Activated CD4-positive, CD25-positive, alpha-beta regulatory T cell treated with anti-CD3 and anti-CD28 coated beads, Interleukin-2, amount 50 U/mL, for 72 hours (primary cell): ENCODE measurements around the gene MISP.
A peak's percentile ranks its signal among the peaks of the same experiment; 100 is the strongest.
"Not testable (repeated sequence)": the region's sequence is repeated elsewhere in the genome, so short reads cannot be mapped to it uniquely, and the experiment has no call there.

Experiments used
- DNase-seq: peaks from one replicate; pipeline ENCODE4 v3.0.0; 2021

The MISP gene

DNA sequence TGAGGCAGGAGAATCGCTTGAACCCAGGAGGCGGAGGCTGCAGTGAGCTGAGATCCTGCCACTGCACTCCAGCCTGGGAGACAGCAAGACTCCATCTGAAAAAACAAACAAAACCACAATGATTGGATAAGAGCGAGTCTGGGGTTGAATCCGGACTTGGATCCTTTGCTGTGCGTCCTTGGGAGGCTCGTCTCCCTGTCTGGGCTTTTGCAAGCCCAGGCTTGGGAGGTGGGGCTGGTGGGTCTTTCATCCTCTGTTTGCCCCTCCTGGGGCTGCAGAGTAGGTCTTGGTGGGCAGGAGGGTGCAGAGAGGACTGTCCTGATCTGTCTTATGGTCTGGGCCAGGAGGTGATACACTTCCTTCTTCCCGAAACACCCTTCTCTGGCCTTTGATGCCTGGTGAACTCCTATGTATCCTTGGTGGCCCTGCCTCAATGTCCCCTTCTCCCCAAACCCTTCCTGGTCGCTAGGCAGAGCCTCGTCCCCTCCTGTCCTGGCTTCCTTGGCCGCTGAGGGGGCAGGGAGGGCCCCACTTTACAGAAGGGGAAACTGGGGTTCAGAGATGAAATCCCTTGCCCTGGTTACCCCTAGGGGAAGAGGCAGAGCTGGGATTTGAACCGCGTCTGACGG is 25.3 kb upstream of the MISP start:
- no peak for DNase-seq

DNA sequence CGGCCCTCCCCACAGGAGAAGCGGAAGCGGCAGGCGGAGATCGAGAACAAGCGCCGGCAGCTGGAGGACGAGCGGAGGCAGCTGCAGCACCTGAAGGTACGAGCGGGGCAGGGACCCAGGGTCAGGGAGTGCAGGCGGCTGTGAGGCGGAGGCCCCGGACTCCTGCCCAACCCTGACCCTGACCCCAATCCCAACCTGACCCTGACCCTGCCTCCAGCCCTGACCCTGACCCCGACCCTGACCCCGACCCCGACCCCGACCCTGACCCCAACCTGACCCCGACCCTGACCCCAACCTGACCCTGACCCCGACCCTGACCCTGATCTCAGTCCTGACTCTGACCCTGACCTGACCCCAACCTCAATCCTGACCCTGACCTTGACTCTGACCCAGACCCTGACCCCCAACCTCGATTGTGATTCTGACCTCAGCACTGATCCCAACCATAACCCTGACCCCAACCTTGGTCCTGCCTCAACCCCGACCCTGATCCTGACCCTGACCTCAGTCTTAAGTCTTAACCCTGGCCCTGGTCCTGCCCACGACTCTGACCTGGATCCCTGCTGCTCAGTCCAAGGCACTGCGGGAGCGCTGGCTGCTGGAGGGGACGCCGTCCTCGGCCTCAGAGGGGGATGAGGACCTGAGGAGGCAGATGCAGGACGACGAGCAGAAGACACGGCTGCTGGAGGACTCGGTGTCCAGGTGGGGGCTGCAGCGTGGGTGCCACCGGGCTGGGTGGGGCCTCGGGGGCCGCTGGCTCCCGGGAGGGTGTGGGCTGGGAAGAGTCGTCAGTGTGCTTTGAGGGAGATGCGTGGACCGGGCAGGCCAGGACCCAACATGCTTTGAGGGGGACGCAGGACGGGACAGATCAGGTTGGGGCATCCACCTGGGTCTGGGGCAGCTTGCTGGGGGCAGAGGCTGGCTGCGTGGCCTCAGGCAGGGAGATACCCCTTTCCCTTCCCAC is 23.6 kb upstream of the MISP start:
- no peak for DNase-seq

GRCh38 chr19:728011-728410 is 22.9 kb upstream of the MISP start:
- no peak for DNase-seq

GRCh38 chr19:729564-729963 is 21.3 kb upstream of the MISP start:
- DNase-seq, result not testable (repeated sequence)

GRCh38 chr19:729965-730668 is 20.8 kb upstream of the MISP start:
- DNase-seq, result no peak

DNA sequence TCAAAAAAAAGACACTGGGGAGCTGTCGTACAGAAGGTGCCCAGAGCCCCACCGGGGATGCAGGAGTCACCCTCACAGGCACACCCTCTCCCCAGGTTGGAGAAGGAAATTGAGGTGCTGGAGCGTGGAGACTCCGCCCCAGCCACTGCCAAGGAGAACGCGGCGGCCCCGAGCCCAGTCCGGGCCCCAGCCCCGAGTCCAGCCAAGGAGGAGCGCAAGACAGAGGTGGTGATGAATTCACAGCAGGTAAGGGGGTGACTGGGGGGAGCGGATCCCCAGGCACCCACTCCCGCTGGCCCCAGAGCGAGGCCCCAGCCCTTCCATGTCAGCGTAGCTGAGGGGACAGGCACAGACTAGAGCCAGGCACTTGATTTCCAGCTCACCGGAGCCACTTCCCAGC is 19.9 kb upstream of the MISP start:
- no peak for DNase-seq

- no peak for DNase-seq
Observed at GRCh38 chr19:732148-733069, 18.5 kb upstream of the MISP start.

DNA sequence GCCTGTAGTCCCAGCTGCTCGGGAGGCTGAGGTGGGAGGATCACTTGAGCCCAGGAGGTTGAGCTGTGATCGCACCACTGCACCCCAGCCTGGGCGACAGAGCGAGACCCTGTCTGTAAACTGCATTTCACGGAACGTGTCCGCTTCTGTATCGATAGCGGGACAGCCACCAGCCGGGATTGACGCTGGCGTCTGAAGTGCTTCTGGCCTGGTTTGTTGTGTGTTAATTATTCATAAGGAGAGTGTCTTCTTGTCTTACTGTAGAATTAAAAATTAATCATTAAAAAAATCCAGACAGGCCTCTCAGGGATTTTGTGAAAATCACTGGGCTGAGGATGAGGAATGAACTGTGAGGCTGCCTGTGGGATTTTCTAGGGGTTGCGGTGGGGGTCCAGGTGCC is 16.2 kb upstream of the MISP start:
- no peak for DNase-seq

DNA sequence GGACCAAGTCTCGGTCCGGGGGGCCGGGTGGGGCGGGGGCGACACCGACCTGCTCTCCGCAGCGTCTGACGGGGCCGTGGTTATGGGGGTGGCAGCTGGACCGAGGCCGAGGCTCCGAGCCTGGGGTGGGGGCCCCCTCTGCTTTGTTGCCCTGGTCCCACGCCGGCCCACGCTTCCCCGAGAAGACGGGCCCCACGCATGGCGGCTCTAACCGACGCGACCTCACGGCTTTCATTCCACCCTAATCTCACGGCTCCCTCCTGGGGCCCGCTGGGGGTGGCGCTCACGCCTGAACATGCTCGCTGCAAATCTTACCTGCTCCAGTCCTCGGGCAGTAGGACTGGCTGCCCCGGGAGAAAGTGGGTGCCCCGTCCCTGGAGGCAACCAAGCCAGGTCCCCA is 14.8 kb upstream of the MISP start:
- DNase-seq, result no peak

- peak; percentile 57 for DNase-seq
Observed at GRCh38 chr19:737591-738093, 13.3 kb upstream of the MISP start.

DNA sequence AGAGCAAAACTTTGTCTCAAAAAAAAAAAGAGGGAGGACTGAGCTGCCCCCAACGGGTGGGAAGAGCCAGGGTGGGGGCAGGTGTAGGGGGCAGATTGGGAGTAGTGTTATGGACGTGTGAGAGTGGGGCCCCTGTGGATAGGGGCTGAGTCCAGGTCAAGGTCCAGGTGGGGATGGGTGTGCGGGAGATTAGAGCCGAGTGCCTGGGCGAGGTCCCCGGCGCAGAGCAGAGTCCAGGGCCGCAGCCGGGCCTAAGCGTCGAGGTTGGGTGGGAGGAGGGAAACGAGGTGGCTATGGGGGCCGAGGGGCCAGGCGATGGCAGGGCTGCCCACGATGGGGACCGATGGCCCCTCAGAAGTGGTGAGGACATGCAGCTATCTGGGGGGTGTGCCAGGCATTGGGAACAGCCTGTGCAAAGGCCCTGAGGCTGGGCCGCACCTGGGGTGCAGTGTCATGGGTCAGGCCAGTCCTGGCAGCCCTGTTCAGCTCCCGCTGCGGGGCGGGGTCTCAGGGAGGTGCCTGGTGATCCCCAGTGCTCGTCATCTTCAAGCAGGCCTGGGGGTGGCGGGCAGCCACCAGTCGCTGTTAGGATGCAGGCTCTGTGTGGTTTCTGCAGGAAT is 12.3 kb upstream of the MISP start:
- no peak for DNase-seq

DNA sequence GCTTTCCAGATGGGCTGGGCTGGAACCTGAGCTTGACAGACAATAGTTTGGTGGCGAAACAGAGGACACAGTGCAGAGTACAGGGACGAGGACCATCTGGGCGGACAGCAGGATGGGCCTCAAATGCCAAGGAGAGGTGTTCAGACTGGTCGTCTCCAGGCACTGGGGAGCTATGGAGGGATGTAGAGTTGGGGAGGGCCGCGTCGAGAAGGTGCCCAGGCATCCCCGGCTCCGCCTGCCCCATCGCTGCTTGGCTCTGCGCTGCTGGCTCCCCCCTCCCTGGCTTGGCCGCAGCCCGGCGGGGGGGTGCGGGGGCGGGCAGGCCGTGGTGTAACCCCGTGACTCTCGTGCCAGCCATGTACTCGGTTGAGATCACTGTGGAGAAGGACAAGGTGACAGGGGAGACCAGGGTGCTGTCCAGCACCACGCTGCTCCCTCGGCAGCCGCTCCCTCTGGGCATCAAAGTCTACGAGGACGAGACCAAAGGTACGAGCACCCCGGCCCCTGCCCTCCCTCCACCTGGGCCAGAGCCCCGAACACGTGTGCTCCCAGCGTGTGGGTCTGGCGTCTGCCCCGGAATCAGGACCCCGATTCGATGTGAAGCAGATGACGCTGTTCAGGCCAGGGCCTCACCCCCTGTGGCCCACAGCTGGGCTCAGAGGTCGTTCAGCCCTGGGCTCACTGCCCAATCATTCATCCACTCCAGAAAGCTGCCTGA is 10.8 kb upstream of the MISP start:
- no peak for DNase-seq

DNA sequence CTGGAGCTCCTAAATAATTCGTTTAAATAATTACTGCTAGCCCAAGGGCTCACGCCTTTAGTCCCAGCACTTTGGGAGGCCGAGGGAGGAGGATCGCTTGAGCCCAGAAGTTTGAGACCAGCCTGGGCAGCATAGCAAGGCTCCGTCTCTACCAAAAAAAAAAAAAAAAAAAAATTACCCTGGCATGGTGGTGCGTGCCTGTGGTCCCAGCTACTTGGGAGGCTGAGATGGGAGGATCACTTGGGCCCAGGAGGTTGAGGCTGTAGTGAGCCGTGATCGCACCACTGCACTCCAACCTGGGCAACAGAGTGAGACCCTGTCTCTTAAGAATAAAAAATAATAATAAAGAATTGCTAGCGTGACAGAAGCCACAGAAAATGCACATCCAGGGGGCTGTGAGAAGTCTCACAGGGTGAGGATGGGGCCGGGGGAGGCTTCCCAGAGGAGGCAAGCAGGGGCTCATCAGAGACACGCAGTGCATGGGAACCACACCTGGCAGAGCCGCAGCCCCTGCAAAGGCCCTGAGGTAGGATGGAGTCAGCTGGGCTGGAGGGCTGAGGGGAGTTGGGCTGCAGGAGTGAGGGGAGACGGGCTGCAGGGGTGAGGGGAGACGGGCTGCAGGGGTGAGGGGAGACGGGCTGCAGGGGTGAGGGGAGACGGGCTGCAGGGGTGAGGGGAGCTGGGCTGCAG is 10.0 kb upstream of the MISP start:
- not testable (repeated sequence) for DNase-seq

GRCh38 chr19:741506-742131 is 9.3 kb upstream of the MISP start:
- DNase-seq, result no peak

DNA sequence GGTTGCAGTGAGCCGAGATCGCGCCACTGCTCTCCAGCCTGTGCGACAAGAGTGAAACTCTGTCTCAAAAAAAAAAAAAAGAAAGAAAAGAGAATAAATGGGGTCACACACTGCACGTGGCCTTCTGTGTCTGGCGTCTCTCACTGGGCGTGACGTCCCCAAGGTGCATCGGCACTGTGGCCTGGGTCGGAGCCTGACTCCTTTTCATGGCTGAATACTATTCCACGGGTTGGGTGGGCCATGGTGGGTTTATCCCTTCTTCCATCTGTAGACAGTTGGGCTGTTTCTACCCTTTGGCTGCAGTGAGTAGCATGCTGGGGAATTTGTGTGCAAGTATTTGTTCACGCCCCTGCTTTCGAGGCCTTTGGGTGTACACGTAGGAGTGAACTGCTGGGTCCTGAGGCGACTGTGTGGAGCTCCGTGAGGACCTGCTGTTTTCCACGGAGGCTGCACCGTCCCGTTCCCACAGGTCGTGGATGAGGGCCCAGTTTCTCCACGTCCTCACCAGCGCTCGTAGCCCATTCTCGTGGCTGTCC is 8.3 kb upstream of the MISP start:
- DNase-seq, result no peak

DNA sequence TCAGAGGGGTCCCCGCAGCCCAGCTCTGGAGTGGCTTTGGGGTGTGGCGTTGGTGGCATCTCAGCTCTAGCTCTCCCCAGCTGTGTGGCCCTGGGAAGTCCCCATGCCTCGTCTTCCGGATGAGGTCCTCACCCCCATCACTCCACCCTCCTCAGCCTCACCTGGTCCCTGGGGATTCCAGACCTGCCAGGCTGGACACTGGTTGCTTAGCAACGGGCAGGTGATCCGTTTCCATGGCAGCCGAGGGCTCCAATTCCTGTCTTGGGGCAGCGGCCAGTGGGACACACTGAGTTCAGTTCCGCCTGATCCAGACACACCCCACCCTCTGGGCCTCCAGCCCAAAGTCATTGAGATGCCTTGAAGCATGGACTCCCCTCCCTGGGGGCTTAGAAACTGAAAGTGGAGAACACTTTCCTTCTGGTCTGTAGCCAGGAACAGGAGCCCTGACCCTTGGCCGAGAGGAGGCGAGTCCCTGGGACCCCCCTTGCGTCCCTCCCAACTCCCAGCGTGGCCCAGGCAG is 7.7 kb upstream of the MISP start:
- DNase-seq, result no peak

DNA sequence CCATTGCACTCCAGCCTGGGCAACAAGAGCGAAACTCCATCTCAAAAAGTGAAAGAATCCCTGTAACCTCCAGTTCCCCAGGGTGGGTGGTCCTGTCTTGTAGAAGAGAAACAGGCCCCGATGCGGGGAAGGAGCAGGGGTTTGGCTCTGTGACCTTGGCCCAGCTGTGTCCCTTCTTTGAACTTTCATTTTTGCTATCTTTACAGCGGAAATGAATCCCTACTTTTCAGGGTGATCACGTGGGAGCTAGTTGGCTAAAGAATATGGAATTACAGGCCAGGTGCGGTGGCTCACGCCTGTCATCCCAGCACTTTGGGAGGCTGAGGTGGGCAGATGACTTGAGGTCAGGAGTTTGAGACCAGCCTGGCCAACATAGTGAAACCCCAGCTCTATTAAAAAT is 5.8 kb upstream of the MISP start:
- DNase-seq, result not testable (repeated sequence)

DNA sequence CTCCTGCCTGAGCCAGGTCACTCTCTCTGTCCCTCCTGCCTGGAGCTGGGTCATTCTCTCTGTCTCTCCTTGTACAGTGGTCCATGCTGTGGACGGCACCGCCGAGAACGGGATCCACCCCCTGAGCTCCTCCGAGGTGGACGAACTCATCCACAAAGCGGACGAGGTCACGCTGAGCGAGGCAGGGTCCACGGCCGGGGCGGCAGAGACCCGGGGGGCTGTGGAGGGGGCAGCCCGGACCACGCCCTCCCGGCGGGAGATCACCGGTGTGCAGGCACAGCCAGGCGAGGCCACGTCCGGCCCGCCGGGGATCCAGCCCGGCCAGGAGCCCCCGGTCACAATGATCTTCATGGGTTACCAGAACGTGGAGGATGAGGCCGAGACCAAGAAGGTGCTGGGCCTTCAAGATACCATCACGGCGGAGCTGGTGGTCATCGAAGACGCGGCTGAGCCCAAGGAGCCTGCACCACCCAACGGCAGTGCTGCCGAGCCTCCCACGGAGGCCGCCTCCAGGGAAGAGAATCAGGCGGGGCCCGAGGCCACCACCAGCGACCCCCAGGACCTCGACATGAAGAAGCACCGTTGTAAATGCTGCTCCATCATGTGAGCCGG is 4.6 kb upstream of the MISP start:
- DNase-seq, result no peak

DNA sequence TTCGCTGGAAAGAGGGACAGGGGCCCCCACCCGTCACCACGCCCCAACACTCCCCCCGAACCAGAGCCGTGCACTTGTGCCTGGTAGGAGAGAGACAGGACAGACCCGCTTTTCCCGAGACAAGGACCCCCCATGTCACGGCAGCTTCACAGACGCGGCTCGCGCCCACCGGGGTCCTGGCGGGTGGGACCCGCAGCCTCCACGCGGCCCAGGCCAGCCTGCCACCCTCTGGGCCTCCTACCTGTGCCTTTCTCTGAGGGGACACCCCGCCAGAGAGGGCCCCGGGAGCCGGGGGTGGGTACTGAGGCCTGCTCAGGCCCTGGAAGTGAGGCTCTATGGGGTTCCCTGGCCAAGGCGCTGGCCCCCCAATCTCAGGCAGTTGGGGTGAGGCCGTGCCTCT is 4.0 kb upstream of the MISP start:
- no peak for DNase-seq
